Loucy (cell line): ENCODE results near the gene PHF8.

Source experiments
- EZH2phosphoT487 ChIP-seq: fragments of 200-600 bp; IDR thresholded peaks from 2 replicates; pipeline ENCODE4 v1.6.1; 2018; ENCODE audit warnings: antibody characterized with exemption, mild to moderate bottlenecking, moderate library complexity, borderline replicate concordance
- TF ChIP-seq, protein P1 (sequence below): fragments of 200-600 bp; sonication (generic); conservative IDR thresholded peaks from 2 replicates; pipeline ENCODE4 v1.5.1; 2014; ENCODE audit warnings: mild to moderate bottlenecking, antibody characterized with exemption, low read length

DNA sequence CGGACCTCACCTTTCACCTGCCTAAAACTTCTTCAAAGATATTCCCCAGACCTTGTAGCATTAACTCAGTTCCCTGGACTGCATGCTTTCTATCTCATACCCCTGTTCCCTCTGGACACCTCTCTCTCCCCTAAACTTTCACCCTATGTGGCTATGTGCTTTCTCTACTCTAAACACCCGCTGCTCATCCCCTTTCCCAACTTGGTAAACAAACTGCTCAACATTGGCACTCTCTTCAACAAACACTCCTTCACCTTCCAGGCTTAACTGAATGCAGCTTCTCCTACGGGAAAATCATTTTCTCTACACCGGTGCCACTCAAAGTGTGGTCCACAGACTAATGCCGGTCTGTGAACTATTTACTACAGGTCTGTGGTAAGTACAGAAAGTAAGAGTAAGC lies 19.9 kb downstream of the PHF8 start:
- TF ChIP-seq, protein P1, sequence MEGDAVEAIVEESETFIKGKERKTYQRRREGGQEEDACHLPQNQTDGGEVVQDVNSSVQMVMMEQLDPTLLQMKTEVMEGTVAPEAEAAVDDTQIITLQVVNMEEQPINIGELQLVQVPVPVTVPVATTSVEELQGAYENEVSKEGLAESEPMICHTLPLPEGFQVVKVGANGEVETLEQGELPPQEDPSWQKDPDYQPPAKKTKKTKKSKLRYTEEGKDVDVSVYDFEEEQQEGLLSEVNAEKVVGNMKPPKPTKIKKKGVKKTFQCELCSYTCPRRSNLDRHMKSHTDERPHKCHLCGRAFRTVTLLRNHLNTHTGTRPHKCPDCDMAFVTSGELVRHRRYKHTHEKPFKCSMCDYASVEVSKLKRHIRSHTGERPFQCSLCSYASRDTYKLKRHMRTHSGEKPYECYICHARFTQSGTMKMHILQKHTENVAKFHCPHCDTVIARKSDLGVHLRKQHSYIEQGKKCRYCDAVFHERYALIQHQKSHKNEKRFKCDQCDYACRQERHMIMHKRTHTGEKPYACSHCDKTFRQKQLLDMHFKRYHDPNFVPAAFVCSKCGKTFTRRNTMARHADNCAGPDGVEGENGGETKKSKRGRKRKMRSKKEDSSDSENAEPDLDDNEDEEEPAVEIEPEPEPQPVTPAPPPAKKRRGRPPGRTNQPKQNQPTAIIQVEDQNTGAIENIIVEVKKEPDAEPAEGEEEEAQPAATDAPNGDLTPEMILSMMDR = no peak
- TF ChIP-seq EZH2phosphoT487 = no peak
